ENCODE measurements around the gene RABGAP1. TPM values are rescaled to one million over a fixed set of nuclear protein-coding genes. Genes with fewer than 3 reads are reported as not detected.

The RABGAP1 gene
- polyA plus RNA-seq, 1 donor from 2014 or later = 67.8 TPM

DNA sequence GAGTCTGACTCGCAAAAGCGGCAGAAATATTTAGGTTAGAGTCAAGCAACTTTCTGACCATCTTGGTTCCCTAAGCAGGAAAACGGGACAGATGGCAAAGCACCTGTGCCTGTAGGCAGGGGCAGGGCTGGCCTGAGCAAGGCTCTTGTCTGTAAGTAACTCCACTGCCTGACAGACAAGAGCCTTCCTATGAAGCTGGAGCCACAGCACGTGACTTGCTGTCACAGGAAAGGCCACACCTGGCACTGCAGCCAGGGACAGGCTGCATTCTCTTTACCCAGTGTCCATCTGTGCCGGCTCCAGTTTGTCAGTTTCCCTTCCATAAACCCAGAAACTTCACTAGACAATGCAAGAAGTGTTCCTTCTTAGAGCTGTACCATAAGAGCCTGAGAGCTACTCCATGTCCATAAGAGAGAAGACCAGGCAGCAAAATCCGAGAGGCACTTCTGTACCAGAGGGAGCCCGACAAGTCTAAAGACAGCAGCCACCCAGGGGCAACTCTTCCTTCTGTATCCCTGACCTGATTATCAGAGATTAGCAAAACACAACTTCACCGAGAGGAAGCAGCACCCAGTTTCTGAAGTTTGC is 170.7 kb downstream of the RABGAP1 start:
- no peak for TF ChIP-seq POLR2AphosphoS5 (IDR thresholded peaks at IDR 0.05)
- TF ChIP-seq TAF1 (IDR thresholded peaks at IDR 0.05; ENCODE audit: low read depth) = no peak
- no peak for TF ChIP-seq MXI1 (conservative IDR thresholded peaks at IDR 0.05; ENCODE audit: poor library complexity, severe bottlenecking)
- TF ChIP-seq, protein P1, sequence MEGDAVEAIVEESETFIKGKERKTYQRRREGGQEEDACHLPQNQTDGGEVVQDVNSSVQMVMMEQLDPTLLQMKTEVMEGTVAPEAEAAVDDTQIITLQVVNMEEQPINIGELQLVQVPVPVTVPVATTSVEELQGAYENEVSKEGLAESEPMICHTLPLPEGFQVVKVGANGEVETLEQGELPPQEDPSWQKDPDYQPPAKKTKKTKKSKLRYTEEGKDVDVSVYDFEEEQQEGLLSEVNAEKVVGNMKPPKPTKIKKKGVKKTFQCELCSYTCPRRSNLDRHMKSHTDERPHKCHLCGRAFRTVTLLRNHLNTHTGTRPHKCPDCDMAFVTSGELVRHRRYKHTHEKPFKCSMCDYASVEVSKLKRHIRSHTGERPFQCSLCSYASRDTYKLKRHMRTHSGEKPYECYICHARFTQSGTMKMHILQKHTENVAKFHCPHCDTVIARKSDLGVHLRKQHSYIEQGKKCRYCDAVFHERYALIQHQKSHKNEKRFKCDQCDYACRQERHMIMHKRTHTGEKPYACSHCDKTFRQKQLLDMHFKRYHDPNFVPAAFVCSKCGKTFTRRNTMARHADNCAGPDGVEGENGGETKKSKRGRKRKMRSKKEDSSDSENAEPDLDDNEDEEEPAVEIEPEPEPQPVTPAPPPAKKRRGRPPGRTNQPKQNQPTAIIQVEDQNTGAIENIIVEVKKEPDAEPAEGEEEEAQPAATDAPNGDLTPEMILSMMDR (IDR thresholded peaks at IDR 0.05; ENCODE audit: poor library complexity, severe bottlenecking) = no peak
- no peak for TF ChIP-seq SMC3 (conservative IDR thresholded peaks at IDR 0.05; ENCODE audit: poor library complexity)
- no peak for TF ChIP-seq RAD21 (conservative IDR thresholded peaks at IDR 0.05)
- no peak for TF ChIP-seq EZH2 (IDR thresholded peaks at IDR 0.05; ENCODE audit: borderline replicate concordance, insufficient read depth, low read length, poor library complexity, severe bottlenecking)
- no peak for TF ChIP-seq EP300 (conservative IDR thresholded peaks at IDR 0.05; ENCODE audit: poor library complexity, severe bottlenecking)
- TF ChIP-seq, protein P2, sequence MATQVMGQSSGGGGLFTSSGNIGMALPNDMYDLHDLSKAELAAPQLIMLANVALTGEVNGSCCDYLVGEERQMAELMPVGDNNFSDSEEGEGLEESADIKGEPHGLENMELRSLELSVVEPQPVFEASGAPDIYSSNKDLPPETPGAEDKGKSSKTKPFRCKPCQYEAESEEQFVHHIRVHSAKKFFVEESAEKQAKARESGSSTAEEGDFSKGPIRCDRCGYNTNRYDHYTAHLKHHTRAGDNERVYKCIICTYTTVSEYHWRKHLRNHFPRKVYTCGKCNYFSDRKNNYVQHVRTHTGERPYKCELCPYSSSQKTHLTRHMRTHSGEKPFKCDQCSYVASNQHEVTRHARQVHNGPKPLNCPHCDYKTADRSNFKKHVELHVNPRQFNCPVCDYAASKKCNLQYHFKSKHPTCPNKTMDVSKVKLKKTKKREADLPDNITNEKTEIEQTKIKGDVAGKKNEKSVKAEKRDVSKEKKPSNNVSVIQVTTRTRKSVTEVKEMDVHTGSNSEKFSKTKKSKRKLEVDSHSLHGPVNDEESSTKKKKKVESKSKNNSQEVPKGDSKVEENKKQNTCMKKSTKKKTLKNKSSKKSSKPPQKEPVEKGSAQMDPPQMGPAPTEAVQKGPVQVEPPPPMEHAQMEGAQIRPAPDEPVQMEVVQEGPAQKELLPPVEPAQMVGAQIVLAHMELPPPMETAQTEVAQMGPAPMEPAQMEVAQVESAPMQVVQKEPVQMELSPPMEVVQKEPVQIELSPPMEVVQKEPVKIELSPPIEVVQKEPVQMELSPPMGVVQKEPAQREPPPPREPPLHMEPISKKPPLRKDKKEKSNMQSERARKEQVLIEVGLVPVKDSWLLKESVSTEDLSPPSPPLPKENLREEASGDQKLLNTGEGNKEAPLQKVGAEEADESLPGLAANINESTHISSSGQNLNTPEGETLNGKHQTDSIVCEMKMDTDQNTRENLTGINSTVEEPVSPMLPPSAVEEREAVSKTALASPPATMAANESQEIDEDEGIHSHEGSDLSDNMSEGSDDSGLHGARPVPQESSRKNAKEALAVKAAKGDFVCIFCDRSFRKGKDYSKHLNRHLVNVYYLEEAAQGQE (IDR thresholded peaks at IDR 0.05; ENCODE audit: borderline replicate concordance) = no peak
- Histone ChIP-seq H3K4me3 (ENCODE audit: low read length) (no peak overlapping the region), H3K9me2 (ENCODE audit: insufficient read depth, low read length) (no peaks in the 10 kb centered on the region), H3F3A (ENCODE audit: insufficient read depth, low read length, poor library complexity, severe bottlenecking) (no peaks in the 10 kb centered on the region), H3K9me3 (ENCODE audit: low read length) (no peaks in the 10 kb centered on the region), H3K36me3 (ENCODE audit: insufficient read depth, low read length) (no peaks in the 10 kb centered on the region), H2AFZ (ENCODE audit: low read depth, low read length) (no peak overlapping the region), H3K4me2 (ENCODE audit: low read length) (no peak overlapping the region), H3K9ac (ENCODE audit: low read length) (no peak overlapping the region), H3K27ac (ENCODE audit: low read length) (no peak overlapping the region), H4K20me1 (ENCODE audit: insufficient read depth) (no peaks in the 10 kb centered on the region), H3K27me3 (ENCODE audit: insufficient read depth, low read depth, low read length) (no peaks in the 10 kb centered on the region), H3K79me2 (replicated peaks; ENCODE audit: insufficient read depth, low read length) (no peaks in the 10 kb centered on the region)

DNA sequence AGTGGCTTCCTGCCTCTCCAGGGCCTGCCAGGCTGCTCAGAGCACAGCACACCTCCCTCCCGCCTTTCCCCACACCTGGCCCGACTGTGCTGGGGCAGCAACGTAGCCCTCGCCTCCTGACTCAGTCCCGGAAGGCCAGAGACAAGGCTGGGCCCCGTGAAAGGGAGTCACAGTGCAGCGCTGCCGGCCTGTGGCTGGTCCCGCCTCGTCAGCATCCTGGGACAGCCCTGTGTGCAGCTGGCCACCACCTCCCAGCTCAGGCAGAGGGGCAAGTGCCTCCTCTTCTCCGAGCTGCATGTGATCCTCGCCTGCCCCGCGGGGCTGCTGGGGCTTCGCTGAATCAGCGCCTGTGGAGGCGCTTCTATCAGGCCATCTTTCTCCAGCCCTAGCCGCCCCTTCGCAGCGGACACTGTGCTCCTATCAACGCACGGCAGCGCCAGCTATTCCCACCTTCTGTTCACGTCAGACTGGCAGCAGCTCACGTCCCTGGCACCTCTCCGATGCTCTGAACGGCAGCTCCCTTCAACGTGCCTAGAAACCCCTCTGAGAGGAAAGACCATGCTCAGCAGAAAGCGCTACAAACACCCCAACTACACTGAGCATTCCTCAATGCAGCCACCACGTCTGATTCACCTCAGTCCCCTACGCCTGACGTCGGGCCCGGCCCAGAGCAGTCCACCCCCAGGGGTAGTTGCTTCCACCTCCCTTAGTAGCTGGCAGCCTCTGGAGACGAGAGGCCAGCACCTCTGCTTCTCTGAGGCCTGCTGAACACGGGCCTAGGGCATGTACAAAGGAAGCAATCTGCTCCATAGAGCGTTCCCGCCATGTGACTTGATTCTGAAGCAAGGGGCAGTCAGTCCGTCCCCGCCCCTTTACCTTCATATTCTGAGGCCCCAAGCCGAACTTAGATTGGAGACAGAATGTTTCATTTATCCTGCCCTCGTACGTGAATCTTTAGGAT is 171.5 kb downstream of the RABGAP1 start:
- H3K27ac ChIP-seq (ENCODE audit: low read length) = no peak overlapping the region
- no peaks in the 10 kb centered on the region for H4K20me1 ChIP-seq (ENCODE audit: insufficient read depth)
- no peaks in the 10 kb centered on the region for H3K36me3 ChIP-seq (ENCODE audit: insufficient read depth, low read length)
- no peaks in the 10 kb centered on the region for H3K9me3 ChIP-seq (ENCODE audit: low read length)
- no peaks in the 10 kb centered on the region for H3K27me3 ChIP-seq (ENCODE audit: insufficient read depth, low read depth, low read length)
- H3K9me2 ChIP-seq (ENCODE audit: insufficient read depth, low read length) = no peaks in the 10 kb centered on the region
- no peak overlapping the region for H2AFZ ChIP-seq (ENCODE audit: low read depth, low read length)
- no peak overlapping the region for H3K9ac ChIP-seq (ENCODE audit: low read length)
- no peak overlapping the region for H3K4me3 ChIP-seq (ENCODE audit: low read length)
- TF ChIP-seq, protein P1 (IDR thresholded peaks at IDR 0.05; ENCODE audit: poor library complexity, severe bottlenecking) = no peak
- peak; percentile 25 for TF ChIP-seq POLR2AphosphoS5 (IDR thresholded peaks at IDR 0.05)
- no peaks in the 10 kb centered on the region for H3F3A ChIP-seq (ENCODE audit: insufficient read depth, low read length, poor library complexity, severe bottlenecking)
- no peak overlapping the region for H3K4me2 ChIP-seq (ENCODE audit: low read length)
- H3K79me2 ChIP-seq (replicated peaks; ENCODE audit: insufficient read depth, low read length) = no peaks in the 10 kb centered on the region

Data from neural cell (in vitro differentiated cells).